IMR-90 (cell line): ENCODE measurements around the gene HEXD. TPM values are rescaled to one million over a fixed set of nuclear protein-coding genes. Genes with fewer than 3 reads are reported as not detected.

Source experiments
- ATAC-seq: fragments of 200-7000 bp; cut with Tn5 transposase; 2 replicates; pipeline ENCODE4 v1.9.1; 2020; ENCODE audit warnings: low read depth, mild to moderate bottlenecking, moderate library complexity
- BruUV-seq: library from RNA; stranded (reverse); fragments of 400-500 nt; replicated peaks from 2 replicates; lab custom pipeline; 2021; lab: Mats Ljungman, UMichigan
- CTCF ChIA-PET: fragments of 300-600 bp; formaldehyde crosslinking; extraction: SDS; loops from one replicate; lab custom pipeline; 2021; ENCODE audit warnings: antibody characterized with exemption; lab: Yijun Ruan, JAX
- POLR2A ChIA-PET: fragments of 300-600 bp; sonication (Branson Sonifier 250); formaldehyde crosslinking; loops from one replicate; lab custom pipeline; 2022; ENCODE audit warnings: antibody characterized with exemption; ENCODE audit not compliant: unreplicated experiment; lab: Charles Lee
- DNase-seq: peaks from one replicate; pipeline ENCODE4 v3.0.0; 2013
- H2AFZ ChIP-seq: replicated peaks from 2 replicates; pipeline ENCODE3; 2013; ENCODE audit warnings: low read length, mild to moderate bottlenecking; ENCODE audit not compliant: poor library complexity
- H2AK5ac ChIP-seq: 2 replicates; pipeline ENCODE4 v1.6.1; 2013; ENCODE audit warnings: low read depth, low read length, inconsistent platforms
- H2AK9ac ChIP-seq: replicated peaks from 2 replicates; pipeline ENCODE3; 2013; ENCODE audit warnings: mild to moderate bottlenecking, low read depth, low read length, moderate library complexity; ENCODE audit not compliant: poor library complexity
- H2BK120ac ChIP-seq: 2 replicates; pipeline ENCODE4 v1.6.1; 2013; ENCODE audit warnings: low read depth, low read length, inconsistent platforms
- H2BK15ac ChIP-seq: 3 replicates; pipeline ENCODE4 v1.6.1; 2013; ENCODE audit warnings: low read depth, low read length, inconsistent platforms
- H2BK20ac ChIP-seq: 2 replicates; pipeline ENCODE4 v1.6.1; 2013; ENCODE audit warnings: low read depth, mild to moderate bottlenecking, inconsistent platforms, low read length, moderate library complexity
- H2BK5ac ChIP-seq: 2 replicates; pipeline ENCODE4 v1.6.1; 2013; ENCODE audit warnings: mild to moderate bottlenecking, low read depth, low read length, inconsistent platforms; ENCODE audit not compliant: poor library complexity, severe bottlenecking
- H3K14ac ChIP-seq: replicated peaks from 2 replicates; pipeline ENCODE4 v1.6.1; 2013; ENCODE audit warnings: low read depth, low read length, inconsistent platforms
- H3K18ac ChIP-seq: 2 replicates; pipeline ENCODE4 v1.6.1; 2013; ENCODE audit warnings: low read depth, low read length, control low read depth
- H3K23ac ChIP-seq: 2 replicates; pipeline ENCODE4 v1.6.1; 2013; ENCODE audit warnings: low read depth, low read length, inconsistent platforms
- H3K27ac ChIP-seq: 2 replicates; pipeline ENCODE4 v1.5.1; 2013; ENCODE audit warnings: mild to moderate bottlenecking, control low read depth, low read length; ENCODE audit not compliant: insufficient read depth
- H3K27me3 ChIP-seq: 2 replicates; pipeline ENCODE4 v1.6.1; 2013; ENCODE audit warnings: low read length; ENCODE audit not compliant: control insufficient read depth, insufficient read depth
- H3K36me3 ChIP-seq: 2 replicates; pipeline ENCODE4 v1.6.1; 2013; ENCODE audit warnings: low read length, mixed read lengths; ENCODE audit not compliant: control insufficient read depth, insufficient read depth
- H3K4ac ChIP-seq: 2 replicates; pipeline ENCODE4 v1.6.1; 2013; ENCODE audit warnings: low read depth, low read length, inconsistent platforms
- H3K4me1 ChIP-seq: 2 replicates; pipeline ENCODE4 v1.6.1; 2013; ENCODE audit warnings: low read length, mixed read lengths; ENCODE audit not compliant: control insufficient read depth, insufficient read depth
- H3K4me2 ChIP-seq: 2 replicates; pipeline ENCODE4 v1.6.1; 2013; ENCODE audit warnings: low read depth, mild to moderate bottlenecking, control low read depth, low read length, moderate library complexity
- H3K4me3 ChIP-seq: 2 replicates; pipeline ENCODE4 v1.5.1; 2013; ENCODE audit warnings: low read depth, mild to moderate bottlenecking, control low read depth, low read length, moderate library complexity; ENCODE audit not compliant: insufficient read depth
- H3K56ac ChIP-seq: 2 replicates; pipeline ENCODE4 v1.6.1; 2013; ENCODE audit warnings: low read length, inconsistent platforms; ENCODE audit not compliant: insufficient read depth; ENCODE audit errors: extremely low read depth
- H3K79me1 ChIP-seq, 2 experiments: 2 replicates each; pipeline ENCODE4 v1.6.1; 2013; ENCODE audit warnings: low read length in 2 of 2, inconsistent platforms in 1 of 2, low read depth in 1 of 2
- H3K9ac ChIP-seq: 2 replicates; pipeline ENCODE4 v1.6.1; 2013; ENCODE audit warnings: low read depth, low read length, control low read depth
- H3K9me1 ChIP-seq: 2 replicates; pipeline ENCODE4 v1.6.1; 2013; ENCODE audit warnings: low read length, inconsistent platforms; ENCODE audit not compliant: insufficient read depth
- H3K9me3 ChIP-seq: 2 replicates; pipeline ENCODE4 v1.6.1; 2013; ENCODE audit warnings: low read length; ENCODE audit not compliant: control insufficient read depth, insufficient read depth
- H4K20me1 ChIP-seq: 2 replicates; pipeline ENCODE4 v1.6.1; 2013; ENCODE audit warnings: low read length, inconsistent platforms; ENCODE audit not compliant: insufficient read depth
- H4K5ac ChIP-seq: 2 replicates; pipeline ENCODE4 v1.6.1; 2013; ENCODE audit warnings: mild to moderate bottlenecking, low read depth, low read length, control low read depth
- H4K8ac ChIP-seq, 2 experiments: 2 replicates each; pipeline ENCODE4 v1.6.1; 2013; ENCODE audit warnings: low read depth in 2 of 2, low read length in 2 of 2, control low read depth in 1 of 2, inconsistent platforms in 1 of 2
- H4K91ac ChIP-seq: 2 replicates; pipeline ENCODE4 v1.6.1; 2013; ENCODE audit warnings: low read depth, low read length, inconsistent platforms; ENCODE audit not compliant: insufficient read depth
- BHLHE40 ChIP-seq: fragments of 150-350 bp; IDR thresholded peaks from 2 replicates; pipeline ENCODE4 v1.6.1; 2016; ENCODE audit warnings: mild to moderate bottlenecking, low read depth, low read length
- RCOR1 ChIP-seq: IDR thresholded peaks from 2 replicates; pipeline ENCODE4 v1.6.1; 2012; ENCODE audit warnings: mild to moderate bottlenecking, low read length, improper control_type of control experiment; ENCODE audit not compliant: insufficient replicate concordance
- WGBS, 2 experiments: methylation state at CpG; one replicate each; pipeline versions ENCODE4 v1.1.5 to v1.1.7; 2013; ENCODE audit warnings: missing lambda C conversion rate in 2 of 2; ENCODE audit not compliant: insufficient read length in 1 of 2; ENCODE audit errors: extremely low coverage in 2 of 2; 5-methylcytosine and 5-hydroxymethylcytosine counted together
- dilution Hi-C: fragments of 300-500 bp; cut with HindIII; formaldehyde crosslinking; loops from one replicate; pipeline ENCODE4 v1.14.3; 2018; ENCODE audit warnings: low sequenced_read_pairs; ENCODE audit not compliant: unreplicated experiment
- in situ Hi-C: fragments of 300-500 bp; cut with MboI; formaldehyde crosslinking; loops from 3 replicates; pipeline ENCODE4 v1.14.3; 2019; ENCODE audit warnings: low sequenced_read_pairs, inconsistent platforms, mixed read lengths
- intact Hi-C: fragments of 100-400 bp; cut with micrococcal nuclease; formaldehyde crosslinking; loops from 2 replicates; pipeline ENCODE4 v1.10.0; 2022
- polyA plus RNA-seq, 3 experiments: library from polyadenylated mRNA; depleted of rRNA; stranded (reverse); fragments of >200 nt; gene quantifications; 2 replicates each; pipeline ENCODE4 v1.2.3, GENCODE V29; 2012; ENCODE audit warnings: low replicate concordance in 1 of 3
- total RNA-seq: library from RNA; depleted of rRNA; stranded (reverse); fragments of >200 nt; gene quantifications from 2 replicates; pipeline ENCODE4 v1.2.3, GENCODE V29; 2012

Gene HEXD
- total and polyA plus RNA-seq, 2 of the 4 experiments (the other 2 are of a cell fraction), result 3.8 to 9.5 TPM

DNA sequence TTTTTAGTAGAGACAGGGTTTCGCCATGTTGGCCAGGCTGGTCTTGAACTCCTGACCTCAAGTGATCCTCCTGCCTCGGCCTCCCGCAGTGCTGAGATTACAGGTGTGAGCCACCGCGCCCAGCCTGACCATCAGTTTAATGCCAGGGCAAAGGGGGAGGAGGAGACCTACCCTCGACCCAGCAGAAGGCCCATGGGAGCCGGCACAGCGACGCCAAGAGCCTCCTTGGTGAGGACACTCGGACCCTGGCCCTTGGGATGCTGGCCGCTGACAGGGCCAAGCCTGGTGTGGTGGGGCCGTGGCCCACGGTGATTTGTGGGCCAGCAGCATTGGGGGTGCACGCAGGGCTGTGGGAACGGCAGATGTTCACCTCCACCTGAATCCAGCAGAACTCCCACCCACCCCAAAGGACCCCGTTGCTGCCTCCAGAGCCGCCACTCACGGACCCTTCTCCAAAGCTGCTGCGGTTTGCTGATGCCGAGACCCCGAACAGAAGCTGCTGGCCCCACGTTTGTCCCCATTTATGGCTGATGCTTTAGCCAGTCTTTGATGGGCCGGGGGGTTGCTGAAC, 26.6 kb upstream of the HEXD start:
- H2BK20ac ChIP-seq, result no peak overlapping the region
- H2AK5ac ChIP-seq, result no peak overlapping the region
- peaks cover 10% of the 10 kb centered on the region; the same call in 1 of the 2 replicates for H3K36me3 ChIP-seq
- dilution Hi-C loops (no loop called here), in situ Hi-C loops (no loop called here), intact Hi-C loops (no loop called here)
- ChIA-PET POLR2A (no interaction called here), CTCF (no interaction called here)
- peaks cover 13% of the 10 kb centered on the region for H3K27me3 ChIP-seq
- H2BK5ac ChIP-seq, result no peak overlapping the region
- H3K4me1 ChIP-seq, result peaks cover under 1% of the 10 kb centered on the region; the same call in 1 of the 2 replicates
- WGBS, 2 experiments, result 92% methylated on average over 8 of the region's 23 CpGs; no CpG with 5 or more reads in 1 of the 2 experiments
- H2AK9ac ChIP-seq, result no peak overlapping the region
- H2BK15ac ChIP-seq, result no peak overlapping the region
- no peak overlapping the region for H3K4me2 ChIP-seq
- TF ChIP-seq BHLHE40 (no peak), RCOR1 (no peak)
- no peak overlapping the region for H3K23ac ChIP-seq
- no peak overlapping the region for H4K91ac ChIP-seq
- no peak overlapping the region for H3K4ac ChIP-seq
- no peaks in the 10 kb centered on the region for H3K9me3 ChIP-seq
- no peak overlapping the region for H2BK120ac ChIP-seq
- H3K9me1 ChIP-seq, result no peaks in the 10 kb centered on the region
- H3K79me1 ChIP-seq, result no peaks in the 10 kb centered on the region
- no peak overlapping the region for H3K18ac ChIP-seq
- no TSS peak for BruUV-seq
- no peak for ATAC-seq
- no peak overlapping the region for H4K5ac ChIP-seq
- H3K9ac ChIP-seq, result no peak overlapping the region
- no peak overlapping the region for H3K4me3 ChIP-seq
- peaks cover 1% of the 10 kb centered on the region for H4K20me1 ChIP-seq
- no peak for DNase-seq
- H4K8ac ChIP-seq, result no peak overlapping the region
- no peak overlapping the region for H3K56ac ChIP-seq
- H3K14ac ChIP-seq, result no peak overlapping the region
- no peak overlapping the region for H2AFZ ChIP-seq
- H3K27ac ChIP-seq, result no peak overlapping the region
